Skeletal muscle tissue (tissue), 4 donors: Measurements from ENCODE around the gene RCN2. TPM values are rescaled to one million over a fixed set of nuclear protein-coding genes. Genes with fewer than 3 reads are reported as not detected.
A peak's percentile ranks its signal among the peaks of the same experiment; 100 is the strongest.

Source experiments
- H3K27ac ChIP-seq: one replicate; pipeline ENCODE4 v1.7.0; 2013; ENCODE audit warnings: mild to moderate bottlenecking, low read depth, low read length, inconsistent platforms
- H3K27me3 ChIP-seq, 3 donors: one replicate each; pipeline ENCODE4 v1.7.0; 2013; ENCODE audit warnings: low read length in 3 of 3; ENCODE audit not compliant: control insufficient read depth in 3 of 3, insufficient read depth in 3 of 3
- H3K36me3 ChIP-seq, 3 donors: one replicate each; pipeline ENCODE4 v1.7.0; 2013; ENCODE audit warnings: low read length in 3 of 3; ENCODE audit not compliant: control insufficient read depth in 3 of 3, insufficient read depth in 3 of 3
- H3K4me1 ChIP-seq, 3 donors: one replicate each; pipeline ENCODE4 v1.7.0; 2013; ENCODE audit warnings: low read length in 3 of 3, mild to moderate bottlenecking in 3 of 3; ENCODE audit not compliant: control insufficient read depth in 3 of 3, insufficient read depth in 3 of 3
- H3K4me3 ChIP-seq, 3 donors: one replicate each; pipeline ENCODE4 v1.7.0; 2013; ENCODE audit warnings: low read length in 3 of 3
- H3K9ac ChIP-seq, 3 donors: one replicate each; pipeline ENCODE4 v1.7.0; 2013; ENCODE audit warnings: low read length in 3 of 3, mild to moderate bottlenecking in 3 of 3, moderate library complexity in 2 of 3, low read depth in 1 of 3
- H3K9me3 ChIP-seq, 3 donors: one replicate each; pipeline ENCODE4 v1.7.0; 2013; ENCODE audit warnings: low read length in 3 of 3; ENCODE audit not compliant: control insufficient read depth in 3 of 3
- total RNA-seq: library from RNA; depleted of rRNA; stranded (reverse); fragments of >200 nt; gene quantifications from one replicate; pipeline ENCODE4 v1.2.3, GENCODE V29; 2014
- donor health status: Osteomylitis.

RCN2 gene
- total RNA-seq, 1 donor from 2014 or later, result 27.1 TPM

DNA sequence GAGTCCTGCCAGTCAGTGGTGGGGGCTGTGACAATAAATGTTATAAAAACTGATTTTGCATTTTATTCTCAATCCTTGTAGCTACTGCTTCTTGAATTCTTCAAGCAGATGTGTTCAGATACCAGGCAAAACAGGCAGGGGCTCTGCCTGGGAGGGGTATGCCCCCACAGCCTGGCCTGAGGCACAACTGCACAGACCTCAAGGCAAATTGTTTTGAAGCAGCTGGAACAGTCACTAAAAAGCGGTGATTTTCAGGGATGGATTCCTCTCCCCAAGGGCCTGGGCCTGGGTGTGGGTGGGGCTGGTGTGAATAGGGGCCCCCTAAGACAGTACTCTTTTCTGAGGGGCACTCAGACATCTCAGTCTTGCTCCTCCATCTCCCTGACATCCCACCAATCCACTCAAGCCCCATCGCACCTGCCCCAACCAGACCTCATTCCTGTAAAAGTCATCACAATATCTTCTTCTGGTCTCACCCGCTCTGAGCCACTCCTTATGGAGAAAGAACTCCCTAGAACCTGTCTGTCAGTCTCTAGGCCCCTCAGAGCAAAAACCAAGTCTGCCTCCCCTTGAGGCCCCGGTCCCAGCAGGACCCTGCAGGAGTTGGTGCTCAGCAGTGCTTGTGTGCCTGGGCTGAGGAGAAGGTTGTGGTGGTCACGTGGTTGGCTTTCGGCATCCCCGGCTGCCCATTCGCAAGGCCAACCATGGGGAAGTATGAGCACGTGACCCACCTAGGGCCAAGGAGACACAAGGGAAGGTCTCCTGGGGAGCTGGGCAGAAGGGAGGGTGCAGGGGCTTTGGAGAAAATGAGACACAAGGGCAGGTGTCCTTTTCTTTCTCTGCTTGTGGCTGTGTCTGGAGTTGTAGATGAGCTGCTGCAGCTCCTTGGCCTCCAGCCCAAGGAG is 60.4 kb downstream of the RCN2 start:
- peaks cover 18 to 22% (median 19%) of the 10 kb centered on the region in 3 donors for H3K4me1 ChIP-seq
- no peaks in the 10 kb centered on the region for H3K36me3 ChIP-seq
- peaks cover 0 to 3% (median 0%) of the 10 kb centered on the region in 3 donors for H3K27me3 ChIP-seq
- H3K27ac ChIP-seq, result no peak overlapping the region
- H3K9ac ChIP-seq, result no peak overlapping the region
- H3K9me3 ChIP-seq, result no peaks in the 10 kb centered on the region
- H3K4me3 ChIP-seq, result no peak overlapping the region

DNA sequence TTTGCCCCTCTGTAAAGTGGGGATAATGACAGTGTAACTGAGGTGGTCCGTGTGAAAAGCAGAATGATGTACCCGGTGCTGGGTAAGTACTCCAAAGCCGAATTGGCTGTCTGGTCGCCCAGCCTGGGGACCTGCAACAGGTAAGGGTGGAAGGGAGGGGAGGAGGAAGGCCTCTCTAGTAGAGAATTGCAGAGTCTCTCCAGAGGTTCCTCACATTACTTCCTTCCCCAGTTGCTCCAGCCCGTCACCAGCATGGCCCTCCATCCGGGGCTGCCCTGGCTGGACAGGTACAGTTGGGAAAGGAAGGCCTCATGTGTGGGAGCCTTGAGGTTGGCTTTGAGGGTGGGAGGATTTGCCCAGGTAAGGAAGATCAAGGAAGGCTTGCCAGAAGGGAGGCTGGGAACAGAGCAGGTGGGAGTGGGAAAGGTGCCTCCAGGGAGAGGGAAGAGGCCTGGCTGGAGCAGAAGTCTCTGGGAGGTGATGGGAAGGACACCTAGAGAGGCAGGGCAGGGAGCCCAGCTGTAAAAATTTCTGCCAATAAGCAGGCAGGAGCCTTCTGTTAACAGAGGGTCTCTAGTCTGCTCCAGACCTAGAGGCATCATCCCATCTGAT is 61.7 kb downstream of the RCN2 start:
- Histone ChIP-seq H3K36me3 (no peaks in the 10 kb centered on the region), H3K4me3 (no peak overlapping the region), H3K27me3 (peaks cover 0 to 3% (median 0%) of the 10 kb centered on the region in 3 donors), H3K9me3 (no peaks in the 10 kb centered on the region), H3K27ac (no peak overlapping the region), H3K4me1 (peaks cover 17 to 21% (median 18%) of the 10 kb centered on the region in 3 donors), H3K9ac (no peak overlapping the region)

DNA sequence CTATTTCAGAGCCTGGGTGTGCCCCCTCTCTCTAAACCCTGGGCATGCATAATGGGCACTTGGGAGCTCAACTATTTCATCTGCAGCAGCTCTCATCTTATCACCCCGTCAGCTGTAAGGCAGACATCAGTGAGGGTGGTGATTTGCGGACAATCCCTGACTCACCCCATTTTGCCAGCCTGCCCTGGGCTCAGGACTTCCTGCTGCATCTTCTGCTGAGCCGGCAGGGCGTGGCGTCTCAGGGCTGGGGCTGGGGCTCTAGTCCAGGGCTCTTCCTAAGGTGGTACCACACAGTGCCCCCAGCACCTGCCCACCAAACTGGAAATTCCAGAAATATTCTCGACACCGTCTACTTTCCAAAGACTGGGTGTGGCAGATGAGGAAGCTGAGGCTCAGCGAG is 62.5 kb downstream of the RCN2 start:
- Histone ChIP-seq H3K27me3 (peaks cover 0 to 3% (median 0%) of the 10 kb centered on the region in 3 donors), H3K27ac (no peak overlapping the region), H3K9me3 (no peaks in the 10 kb centered on the region), H3K4me1 (peaks cover 10 to 13% (median 10%) of the 10 kb centered on the region in 3 donors), H3K9ac (no peak overlapping the region), H3K4me3 (no peak overlapping the region), H3K36me3 (no peaks in the 10 kb centered on the region)

DNA sequence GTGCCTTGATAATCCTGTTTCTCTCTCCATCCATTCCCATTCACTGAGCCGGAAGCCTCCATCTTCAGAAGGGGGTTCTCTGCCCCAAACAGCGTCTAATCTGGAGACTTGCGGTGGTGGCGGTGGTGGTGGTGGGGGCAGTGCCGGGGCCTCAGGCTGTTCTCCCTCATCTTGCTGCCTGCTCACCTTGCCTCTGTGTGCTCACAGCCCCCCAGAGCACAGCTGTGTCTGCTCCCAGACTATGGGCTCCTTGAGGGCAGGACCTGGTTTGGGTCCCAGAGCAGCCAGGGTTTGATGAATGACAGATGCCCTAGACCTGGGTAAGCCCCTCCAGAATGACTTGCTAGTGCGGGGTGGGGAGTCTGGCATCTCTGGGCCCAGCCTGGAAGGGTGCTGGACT is 62.9 kb downstream of the RCN2 start:
- no peak overlapping the region for H3K4me3 ChIP-seq
- H3K27me3 ChIP-seq, result no peaks in the 10 kb centered on the region
- peaks cover 7 to 9% (median 8%) of the 10 kb centered on the region in 3 donors for H3K4me1 ChIP-seq
- no peaks in the 10 kb centered on the region for H3K36me3 ChIP-seq
- no peak overlapping the region for H3K9ac ChIP-seq
- H3K27ac ChIP-seq, result no peak overlapping the region
- no peaks in the 10 kb centered on the region for H3K9me3 ChIP-seq

DNA sequence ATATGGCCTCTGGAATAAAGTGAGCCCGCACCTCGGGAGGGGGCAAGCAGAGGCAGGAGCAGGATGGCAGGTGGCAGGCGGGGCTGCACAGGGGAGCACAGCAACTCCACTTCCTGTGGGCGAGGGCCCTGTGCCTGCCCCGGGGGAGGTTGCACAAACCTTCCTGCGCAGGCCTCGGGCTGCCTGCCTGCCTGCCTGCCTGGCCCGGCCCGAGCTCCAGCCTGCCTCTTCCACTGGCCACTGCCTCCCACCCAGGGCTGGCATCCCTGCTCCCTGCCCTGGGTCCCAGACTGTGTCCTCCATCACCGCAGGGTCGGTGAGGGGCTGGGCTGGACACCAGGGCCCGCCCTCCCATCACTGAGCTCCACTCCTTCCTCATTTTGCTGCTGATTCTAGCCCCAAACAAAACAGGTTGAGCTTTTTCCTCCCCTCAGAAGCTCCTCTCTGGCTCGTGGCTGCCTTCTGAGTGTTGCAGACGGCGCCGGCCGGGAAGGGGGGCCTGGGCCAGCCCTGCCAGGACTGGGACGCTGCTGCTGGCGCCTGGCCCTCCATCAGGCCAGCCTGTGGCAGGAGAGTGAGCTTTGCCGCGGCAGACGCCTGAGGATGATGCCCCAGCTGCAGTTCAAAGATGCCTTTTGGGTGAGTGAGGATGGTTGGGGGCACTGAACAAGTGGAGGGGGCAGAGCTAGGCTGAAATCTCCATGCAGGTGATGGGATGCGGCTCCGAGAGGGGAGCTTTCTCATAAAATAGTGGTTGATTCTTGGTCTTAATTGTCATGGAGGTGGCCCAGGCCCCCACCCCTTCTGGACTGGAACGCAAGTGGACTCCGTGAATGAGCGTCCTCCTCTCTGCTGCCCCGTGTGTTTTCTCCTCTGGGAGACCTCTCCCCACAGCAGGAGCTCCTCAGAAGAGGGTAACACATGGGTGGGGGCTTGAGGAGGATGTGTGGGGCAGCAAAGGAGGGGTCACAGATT is 63.7 kb downstream of the RCN2 start, which contains the start of gene PSTPIP1:
PSTPIP1 (plus strand) TSS at position 156 of the 975 bp plus-strand sequence; CDS start at position 604, 448 bp downstream.
- H3K4me3 ChIP-seq, result peak within 1 kb of the TSS in 2 of 3 donors; percentile 17 to 43
- no peak within 1 kb of the TSS for H3K27ac ChIP-seq
- H3K9me3 ChIP-seq, result no peaks in the 10 kb centered on the region
- peaks cover 7 to 9% (median 8%) of the 10 kb centered on the region in 3 donors for H3K4me1 ChIP-seq
- no peaks in the 10 kb centered on the region for H3K36me3 ChIP-seq
- peak within 1 kb of the TSS in 1 of 3 donors; percentile 3 for H3K9ac ChIP-seq
- no peaks in the 10 kb centered on the region for H3K27me3 ChIP-seq

DNA sequence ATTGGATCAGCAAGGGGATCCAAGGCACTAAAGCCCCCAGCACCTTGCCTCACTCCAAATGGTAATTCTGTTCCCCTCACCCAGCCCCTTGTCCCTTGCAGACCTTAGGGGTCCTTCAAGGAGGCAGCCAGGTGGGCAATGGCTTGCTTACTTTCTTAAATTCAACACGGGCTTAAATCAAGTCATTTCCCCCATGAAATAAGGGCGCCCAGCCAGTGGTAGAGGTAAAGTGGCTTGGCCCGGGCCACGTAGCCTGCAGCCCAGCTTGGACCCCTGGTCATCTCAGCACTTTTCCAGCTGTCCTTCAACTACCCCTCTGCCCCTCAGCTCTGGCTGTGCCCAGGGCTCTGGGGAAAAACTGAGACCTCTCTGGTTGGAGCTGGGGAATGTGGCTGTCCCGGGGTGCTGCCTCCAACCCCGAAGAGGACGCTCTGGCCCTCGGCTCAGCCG is 64.6 kb downstream of the RCN2 start:
- Histone ChIP-seq H3K4me1 (peaks cover 7 to 9% (median 8%) of the 10 kb centered on the region in 3 donors), H3K27ac (no peak overlapping the region)

DNA sequence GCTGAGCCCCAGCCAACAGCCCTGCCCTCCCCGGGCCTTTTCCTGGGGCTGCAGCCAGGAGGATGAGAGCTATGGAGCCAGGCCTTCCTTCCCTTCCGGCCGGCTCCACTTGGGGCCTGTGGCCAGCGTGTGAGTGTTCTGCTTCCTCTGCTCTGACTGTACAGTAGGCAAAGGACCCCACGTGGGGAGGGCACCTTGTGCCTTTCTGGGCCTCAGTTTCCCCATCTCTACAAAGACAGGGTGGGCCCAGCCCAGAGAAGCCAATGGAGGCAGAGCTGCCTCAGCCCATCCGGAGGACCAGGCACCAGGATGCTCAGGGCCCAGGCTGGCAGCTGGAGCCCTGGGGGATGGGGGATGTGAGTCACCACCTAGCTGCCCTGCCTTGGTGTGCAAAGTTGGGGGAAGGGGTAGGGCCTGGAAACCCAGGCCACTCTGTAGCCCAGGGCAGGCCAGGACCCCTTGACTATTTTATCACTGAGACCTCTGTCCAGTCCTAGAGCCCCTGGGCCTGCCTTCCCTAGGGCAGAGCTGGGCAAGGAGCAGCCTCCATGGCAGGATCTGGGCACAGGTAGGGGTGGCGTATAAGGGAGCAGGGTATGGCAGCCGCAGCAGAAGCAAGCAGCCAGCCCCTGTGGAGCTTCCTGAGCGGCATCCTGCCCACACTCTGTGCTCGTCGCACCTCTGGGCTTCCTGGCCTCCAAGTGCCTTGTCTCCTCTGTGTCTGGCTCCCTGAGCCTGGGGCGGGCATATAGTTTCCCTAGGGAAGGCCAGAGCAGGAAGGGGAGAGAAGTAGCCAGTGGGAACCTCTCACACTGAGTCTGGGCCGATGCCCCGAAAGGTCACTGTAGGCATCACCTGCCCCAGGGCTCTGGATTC is 65.2 kb downstream of the RCN2 start:
- H3K27ac ChIP-seq, result no peak overlapping the region
- peak overlapping the region in 1 of 3 donors; percentile 16 for H3K9ac ChIP-seq
- no peaks in the 10 kb centered on the region for H3K36me3 ChIP-seq
- no peaks in the 10 kb centered on the region for H3K27me3 ChIP-seq
- H3K4me3 ChIP-seq, result peak overlapping the region in 2 of 3 donors; percentile 14 to 40
- H3K4me1 ChIP-seq, result peaks cover 7 to 9% (median 8%) of the 10 kb centered on the region in 3 donors
- H3K9me3 ChIP-seq, result no peaks in the 10 kb centered on the region

More for the DNA sequence above, 64.6 kb downstream of the RCN2 start:
- peak overlapping the region in 1 of 3 donors; percentile 16 for H3K9ac ChIP-seq
- peak overlapping the region in 2 of 3 donors; percentile 40 to 43 for H3K4me3 ChIP-seq
- H3K9me3 ChIP-seq, result no peaks in the 10 kb centered on the region
- H3K27me3 ChIP-seq, result no peaks in the 10 kb centered on the region
- no peaks in the 10 kb centered on the region for H3K36me3 ChIP-seq

DNA sequence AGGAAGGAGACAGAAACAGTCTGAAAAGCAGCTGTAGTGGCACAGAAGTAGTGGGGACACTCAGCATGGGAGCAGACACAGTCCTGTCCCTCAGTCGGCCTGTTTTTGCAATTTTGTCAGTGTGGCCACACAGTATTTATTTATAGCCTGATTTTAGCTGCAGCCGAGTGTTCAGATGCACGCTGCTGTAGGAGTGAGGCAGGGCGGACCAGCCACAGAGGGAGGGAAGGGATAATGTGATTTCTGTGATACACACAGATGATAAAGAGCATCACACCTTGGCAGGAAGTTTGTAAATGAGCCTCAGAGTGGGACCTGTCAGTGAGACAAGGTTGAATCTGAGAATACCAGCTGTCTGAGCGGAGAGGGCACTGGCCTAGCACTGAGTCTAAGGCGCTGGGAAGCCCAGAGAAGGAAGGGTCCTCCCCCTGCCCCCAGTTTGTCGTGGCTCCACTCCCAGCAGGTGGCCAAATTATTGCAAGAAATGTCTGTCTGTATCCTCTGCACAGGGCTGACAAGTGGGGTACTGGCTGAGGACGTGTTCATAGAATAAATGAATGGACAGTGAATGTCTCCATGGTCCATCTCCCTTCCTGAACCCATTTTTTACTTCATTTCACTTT is 67.2 kb downstream of the RCN2 start:
- no peak overlapping the region for H3K9ac ChIP-seq
- no peaks in the 10 kb centered on the region for H3K27me3 ChIP-seq
- no peak overlapping the region for H3K4me3 ChIP-seq
- H3K4me1 ChIP-seq, result peaks cover 7 to 9% (median 8%) of the 10 kb centered on the region in 3 donors
- H3K9me3 ChIP-seq, result no peaks in the 10 kb centered on the region
- no peaks in the 10 kb centered on the region for H3K36me3 ChIP-seq
- no peak overlapping the region for H3K27ac ChIP-seq
